OCI-M1 (cell line): ENCODE results near the gene MBP.

Source experiments
- DNase-seq: peaks from one replicate; lab custom pipeline; 2025; lab: John Stamatoyannopoulos, UW

The MBP gene

GRCh38 chr18:77047803-77048419, 84.7 kb downstream of the MBP start:
- DNase-seq, result no peak

DNA sequence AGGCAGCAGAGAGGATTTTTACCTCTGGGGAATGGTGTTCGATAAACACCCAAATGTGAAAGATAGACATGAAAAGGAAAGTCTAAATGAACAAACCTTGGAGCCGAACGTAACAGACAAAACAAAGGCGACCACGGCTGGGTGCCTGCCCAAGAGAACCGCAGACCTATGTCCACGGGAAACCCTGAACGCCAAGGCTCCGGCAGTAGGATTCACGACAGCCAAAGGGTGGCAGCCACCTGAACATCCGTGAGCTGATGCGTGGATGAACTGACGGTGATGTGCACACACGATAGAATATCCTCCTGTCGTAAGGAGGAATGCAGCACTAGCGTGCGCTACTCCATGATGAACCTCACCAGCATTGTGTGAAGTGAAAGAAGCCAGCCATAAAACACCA, 85.6 kb downstream of the MBP start:
- no peak for DNase-seq

GRCh38 chr18:77046409-77046808, 86.2 kb downstream of the MBP start:
- no peak for DNase-seq

- DNase-seq, result no peak
These were observed 86.9 kb downstream of the MBP start for GRCh38 chr18:77045677-77046076.

GRCh38 chr18:77044866-77045664, 87.5 kb downstream of the MBP start:
- DNase-seq, result no peak

- no peak for DNase-seq
These were observed 88.9 kb downstream of the MBP start for GRCh38 chr18:77043541-77044280.

- no peak for DNase-seq
These were observed 90.0 kb downstream of the MBP start for GRCh38 chr18:77042583-77042982.

GRCh38 chr18:77039196-77040130, 93.1 kb downstream of the MBP start:
- no peak for DNase-seq

DNA sequence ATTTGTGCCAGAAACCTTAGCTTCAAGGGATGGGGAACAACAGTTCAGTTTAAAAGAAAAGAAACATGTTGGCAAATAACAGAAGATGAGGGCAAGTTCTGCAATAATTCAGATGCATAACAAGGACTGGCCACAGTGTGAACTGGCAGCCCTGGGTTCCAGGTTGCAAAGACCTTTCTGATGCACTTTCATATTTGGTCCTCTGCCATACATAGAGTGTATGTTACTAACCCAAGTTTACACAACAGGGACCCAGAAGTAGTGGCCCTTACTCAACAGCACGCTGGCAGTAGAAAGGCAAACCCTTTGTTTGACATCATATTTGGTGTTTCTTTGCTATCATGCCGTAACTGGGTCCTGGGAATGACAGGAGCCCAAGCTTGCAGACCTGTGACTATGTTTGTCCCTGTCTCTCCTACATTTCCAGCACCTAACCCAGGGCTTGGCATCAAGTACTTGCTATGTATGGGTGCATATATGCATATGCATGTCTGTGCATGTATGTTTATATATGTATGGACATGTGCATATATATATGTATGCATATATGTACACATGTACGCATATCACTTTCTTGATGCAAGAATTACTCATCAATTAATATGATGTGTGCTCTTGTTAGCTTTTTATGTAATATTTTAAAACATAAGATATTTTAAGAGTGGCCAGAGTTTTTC, 94.3 kb downstream of the MBP start:
- DNase-seq, result no peak

DNA sequence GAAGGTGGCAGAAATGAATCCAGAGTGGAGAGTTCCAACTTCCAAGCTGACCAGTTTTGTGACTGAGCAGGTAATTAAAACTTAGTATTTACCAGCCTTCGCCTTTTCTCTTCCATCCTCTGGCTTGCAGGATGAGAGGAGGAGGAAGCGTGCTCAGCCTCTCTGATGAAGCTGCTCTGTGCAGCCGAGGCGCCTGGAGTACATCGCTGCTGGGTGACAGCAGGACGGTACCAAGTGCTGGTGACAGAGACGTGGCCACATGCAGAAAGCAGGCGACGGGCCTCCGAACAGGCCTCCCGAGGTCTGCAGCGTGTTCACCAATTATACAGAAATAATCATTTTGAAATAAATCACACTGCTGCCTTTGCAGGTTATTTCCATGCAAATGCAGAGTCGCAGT, 95.0 kb downstream of the MBP start:
- no peak for DNase-seq

DNA sequence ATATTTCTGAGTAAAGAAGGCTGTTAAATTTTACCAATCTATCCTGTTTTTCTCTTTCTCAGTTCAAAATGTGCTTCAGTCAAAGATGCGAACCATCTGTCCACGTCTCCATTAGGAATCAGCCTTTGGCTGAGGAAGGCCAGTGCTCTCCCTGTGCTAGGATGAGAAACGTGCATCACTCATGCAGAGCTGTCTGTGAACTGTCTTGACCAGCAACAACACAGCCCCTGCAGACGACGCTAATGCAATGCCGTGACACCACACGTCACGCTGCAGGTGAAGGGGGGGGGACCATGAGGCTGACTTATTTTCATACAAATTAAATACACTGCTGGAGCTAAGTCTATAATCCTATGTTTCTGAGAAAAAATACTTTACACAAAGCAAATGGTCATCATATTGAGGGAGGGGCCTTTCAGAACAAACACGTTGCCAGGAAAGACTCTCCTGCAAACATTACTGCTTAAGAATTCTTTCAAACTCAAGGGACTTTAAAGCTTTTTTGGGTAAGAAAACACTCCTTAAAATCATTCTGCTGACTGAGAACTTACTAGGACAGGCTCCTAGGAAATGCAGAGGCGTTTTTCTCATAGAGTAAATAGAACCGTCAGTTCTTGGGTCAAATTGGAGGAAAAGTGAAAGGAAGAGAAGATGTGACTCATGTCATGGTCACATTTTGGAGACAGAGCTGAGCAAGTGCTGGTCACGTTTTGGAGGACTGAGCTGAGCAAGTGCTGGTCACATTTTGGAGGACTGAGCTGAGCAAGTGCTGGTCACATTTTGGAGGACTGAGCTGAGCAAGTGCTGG, 97.0 kb downstream of the MBP start:
- DNase-seq, result no peak

DNA sequence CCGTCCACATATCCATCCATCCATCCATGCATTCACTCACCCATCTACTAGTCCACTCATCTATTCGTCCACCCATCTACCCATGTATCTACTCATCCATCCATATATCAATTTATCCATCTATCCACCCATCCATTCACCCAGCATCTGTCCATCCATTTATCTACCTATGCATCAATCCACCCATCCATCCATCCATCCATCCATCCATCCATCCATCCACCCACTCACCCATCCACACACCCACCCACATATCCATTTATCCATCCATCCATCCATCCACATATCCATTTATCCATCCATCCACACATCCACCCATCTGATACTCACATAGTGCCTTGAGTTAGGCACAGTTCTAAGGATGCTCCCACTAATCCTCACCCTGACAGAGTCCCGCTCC, 99.0 kb downstream of the MBP start:
- no peak for DNase-seq

- no peak for DNase-seq
These were observed 100.3 kb downstream of the MBP start for GRCh38 chr18:77032181-77032701.

GRCh38 chr18:77031662-77032061, 100.9 kb downstream of the MBP start:
- no peak for DNase-seq

GRCh38 chr18:77030201-77030600, 102.4 kb downstream of the MBP start:
- DNase-seq, result no peak

GRCh38 chr18:77025831-77026363, 106.7 kb downstream of the MBP start:
- no peak for DNase-seq

DNA sequence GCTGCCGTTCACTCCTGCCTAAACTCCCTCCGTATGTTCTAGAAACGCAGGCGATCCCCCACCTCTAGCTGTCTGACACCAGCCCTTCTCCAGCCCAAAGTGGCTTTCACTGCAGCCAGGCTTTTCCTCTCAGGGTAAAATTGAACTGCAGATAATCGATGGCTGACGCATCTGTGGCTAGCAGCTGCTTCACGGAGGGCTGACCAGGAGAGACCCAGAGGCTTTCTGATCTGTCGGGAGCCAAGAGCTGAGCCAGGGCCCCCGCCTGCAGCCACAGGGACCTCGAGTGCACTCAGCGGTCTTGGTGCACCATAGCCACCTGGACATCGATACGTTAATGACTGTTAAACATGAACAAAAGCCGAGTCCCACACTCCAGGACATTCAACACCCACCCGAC, 107.5 kb downstream of the MBP start:
- no peak for DNase-seq

DNA sequence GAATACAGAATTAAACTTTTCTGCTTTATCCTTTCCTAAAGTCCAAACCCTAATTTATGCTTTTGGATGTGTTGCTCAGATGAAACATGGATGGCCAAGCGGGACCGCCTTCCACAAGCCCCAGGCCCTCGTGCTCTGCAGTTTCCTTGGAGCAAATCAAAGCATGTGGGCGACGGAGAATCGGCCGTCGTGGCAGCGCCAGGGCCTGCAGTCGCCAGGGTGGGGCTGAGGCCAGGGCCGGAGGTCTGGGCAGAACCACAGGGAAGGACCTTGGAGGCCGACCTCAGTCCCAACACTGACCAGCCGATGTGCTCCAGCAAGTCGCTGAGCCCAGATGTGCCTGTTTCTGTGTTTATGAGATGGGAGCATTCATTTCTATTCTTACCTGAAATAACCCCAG, 108.1 kb downstream of the MBP start:
- no peak for DNase-seq

GRCh38 chr18:77023102-77023782, 109.3 kb downstream of the MBP start:
- no peak for DNase-seq
